ENCODE data around the gene UNC13B. TPM values are rescaled to one million over a fixed set of nuclear protein-coding genes. Genes with fewer than 3 reads are reported as not detected.
A peak's percentile ranks its signal among the peaks of the same experiment; 100 is the strongest.

UNC13B gene
- total RNA-seq, 4 donors from 2014 or later: 20.6 to 30.5 (median 25.3) TPM

DNA sequence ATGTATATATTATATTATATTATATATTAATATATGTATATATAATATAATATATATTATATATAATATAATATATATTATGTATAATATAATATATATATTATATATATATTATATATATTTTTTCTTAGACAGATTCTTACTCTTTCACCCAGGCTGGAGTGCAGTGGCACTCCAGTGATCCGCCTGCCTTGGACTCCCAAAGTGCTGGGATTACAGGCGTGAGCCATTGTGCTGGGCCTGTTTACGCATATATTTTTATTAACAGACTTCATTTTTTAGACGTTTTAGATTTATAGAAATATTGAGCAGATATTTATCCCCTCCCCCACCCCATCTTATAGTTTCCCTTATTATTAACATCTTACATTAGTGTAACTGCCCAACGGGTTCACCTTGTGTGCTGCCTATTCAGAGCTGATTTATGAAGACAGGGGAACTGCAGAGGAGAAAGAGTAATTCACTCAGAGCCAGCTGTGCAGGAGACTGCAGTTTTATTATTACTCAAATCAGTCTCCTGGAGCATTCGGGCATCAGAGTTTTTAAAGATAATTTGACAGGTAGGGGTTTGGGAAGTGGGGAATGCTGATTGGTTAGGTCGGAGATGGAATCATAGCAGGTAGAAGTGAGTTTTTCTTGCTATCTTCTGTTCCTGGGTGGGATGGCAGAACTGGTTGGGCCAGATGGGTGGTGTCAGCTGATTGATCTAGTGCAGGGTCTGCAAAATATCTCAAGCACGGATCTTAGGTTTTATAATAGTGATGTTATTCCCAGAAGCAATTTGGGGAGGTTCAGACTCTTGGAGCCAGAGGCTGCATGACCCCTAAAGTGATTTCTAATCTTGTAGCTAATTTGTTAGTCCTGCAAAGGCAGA is 93.4 kb downstream of the UNC13B start:
- TF ChIP-seq, protein P1, sequence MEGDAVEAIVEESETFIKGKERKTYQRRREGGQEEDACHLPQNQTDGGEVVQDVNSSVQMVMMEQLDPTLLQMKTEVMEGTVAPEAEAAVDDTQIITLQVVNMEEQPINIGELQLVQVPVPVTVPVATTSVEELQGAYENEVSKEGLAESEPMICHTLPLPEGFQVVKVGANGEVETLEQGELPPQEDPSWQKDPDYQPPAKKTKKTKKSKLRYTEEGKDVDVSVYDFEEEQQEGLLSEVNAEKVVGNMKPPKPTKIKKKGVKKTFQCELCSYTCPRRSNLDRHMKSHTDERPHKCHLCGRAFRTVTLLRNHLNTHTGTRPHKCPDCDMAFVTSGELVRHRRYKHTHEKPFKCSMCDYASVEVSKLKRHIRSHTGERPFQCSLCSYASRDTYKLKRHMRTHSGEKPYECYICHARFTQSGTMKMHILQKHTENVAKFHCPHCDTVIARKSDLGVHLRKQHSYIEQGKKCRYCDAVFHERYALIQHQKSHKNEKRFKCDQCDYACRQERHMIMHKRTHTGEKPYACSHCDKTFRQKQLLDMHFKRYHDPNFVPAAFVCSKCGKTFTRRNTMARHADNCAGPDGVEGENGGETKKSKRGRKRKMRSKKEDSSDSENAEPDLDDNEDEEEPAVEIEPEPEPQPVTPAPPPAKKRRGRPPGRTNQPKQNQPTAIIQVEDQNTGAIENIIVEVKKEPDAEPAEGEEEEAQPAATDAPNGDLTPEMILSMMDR (IDR thresholded peaks at IDR 0.05): no peak
- no peak for DNase-seq (ENCODE audit: low spot score)
- ATAC-seq (ENCODE audit: low FRiP score): no peak

DNA sequence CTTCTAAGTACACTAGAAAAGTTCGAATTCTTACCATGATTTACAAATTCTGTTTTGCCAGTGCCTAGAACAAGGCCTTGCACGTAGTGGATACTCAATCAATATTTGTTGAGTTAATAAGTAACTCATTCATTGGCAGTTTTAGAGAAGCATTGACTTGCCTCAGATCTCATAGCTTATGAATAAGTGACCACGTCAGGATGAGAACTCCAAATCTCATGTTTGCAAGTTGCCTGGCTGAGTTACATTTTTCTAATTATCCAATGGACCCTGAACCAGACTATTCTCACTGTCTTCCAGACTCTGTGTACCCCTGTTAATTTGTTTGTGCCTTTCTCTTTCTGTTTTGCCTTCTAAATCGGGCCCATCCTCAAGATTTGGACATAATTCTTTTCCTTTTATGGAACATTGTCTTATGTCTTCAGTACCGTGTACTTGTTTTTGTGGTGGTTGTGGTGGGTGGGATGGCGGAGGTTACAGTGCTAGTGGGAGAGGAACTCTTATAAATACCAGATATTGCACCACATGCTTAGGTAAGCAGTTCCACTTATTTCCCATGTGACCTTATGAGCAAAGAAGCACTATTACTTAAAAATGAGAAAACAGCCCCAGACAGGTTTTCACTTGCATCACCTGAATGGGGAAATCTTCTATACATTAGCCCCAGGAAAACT is 96.3 kb downstream of the UNC13B start:
- TF ChIP-seq, protein P1 (IDR thresholded peaks at IDR 0.05): no peak
- no peak for DNase-seq (ENCODE audit: low spot score)
- no peak for ATAC-seq (ENCODE audit: low FRiP score)

DNA sequence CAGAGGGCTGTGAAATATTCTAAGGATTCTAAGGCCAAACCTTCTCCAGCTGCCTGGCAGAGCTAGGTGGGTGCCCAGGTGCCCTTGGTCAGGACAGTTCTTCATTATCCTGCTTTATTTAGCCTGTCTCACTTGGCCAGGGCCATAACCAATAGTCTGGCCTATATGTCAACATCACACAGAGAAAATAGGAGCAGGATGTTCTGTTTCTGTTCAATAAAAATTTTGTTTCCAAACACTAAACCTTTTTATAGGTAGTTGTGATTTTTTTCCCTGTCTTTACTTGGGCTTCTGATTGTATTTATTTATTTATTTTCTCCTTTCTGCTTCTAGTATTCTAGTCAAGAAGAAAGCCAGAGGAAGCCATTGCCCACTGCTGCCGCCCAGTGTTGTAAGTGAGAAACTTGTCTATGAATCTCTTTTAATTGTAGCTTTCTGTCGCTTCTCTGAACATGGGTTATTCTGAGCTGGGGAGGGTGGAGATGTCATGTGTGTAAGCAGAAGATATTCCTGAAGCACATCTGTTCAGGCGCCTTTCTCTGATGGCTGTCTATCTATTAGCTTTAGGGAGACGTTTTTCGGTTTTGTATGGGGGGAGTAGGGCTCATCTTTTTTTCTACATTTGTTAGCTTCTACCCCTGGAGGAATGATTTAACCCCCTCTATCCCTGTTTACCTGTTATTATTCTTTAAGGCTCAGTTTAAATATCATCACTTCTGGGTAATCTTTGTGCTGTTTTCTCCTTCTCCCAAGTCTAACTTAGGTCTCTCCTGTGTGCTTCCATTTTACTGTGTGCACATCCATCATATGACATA is 97.1 kb downstream of the UNC13B start:
- TF ChIP-seq, protein P1 (IDR thresholded peaks at IDR 0.05): peak in 1 of 3 donors; percentile 18
- no peak for ATAC-seq (ENCODE audit: low FRiP score)
- peak; percentile 38 for DNase-seq (ENCODE audit: low spot score)

DNA sequence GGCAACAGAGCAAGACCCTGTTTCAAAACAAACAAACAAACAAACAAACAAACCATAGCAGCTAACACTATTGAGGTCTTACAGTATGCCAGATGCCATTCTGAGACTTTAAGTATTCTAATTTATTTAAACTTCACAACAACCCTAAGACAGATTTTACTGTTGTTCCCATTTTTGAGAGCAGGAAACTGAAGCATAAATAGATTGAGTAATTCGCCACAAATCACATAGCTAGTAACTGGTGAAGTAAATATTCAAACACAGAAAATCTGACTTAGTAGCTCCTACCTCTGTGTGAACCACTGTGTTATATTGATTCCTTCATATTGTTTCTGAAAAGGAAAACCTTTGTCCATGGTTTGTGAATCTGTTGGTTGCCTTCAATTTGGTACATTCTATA is 98.4 kb downstream of the UNC13B start:
- ATAC-seq (ENCODE audit: low FRiP score): no peak
- TF ChIP-seq, protein P1 (IDR thresholded peaks at IDR 0.05): no peak
- no peak for DNase-seq (ENCODE audit: low spot score)

DNA sequence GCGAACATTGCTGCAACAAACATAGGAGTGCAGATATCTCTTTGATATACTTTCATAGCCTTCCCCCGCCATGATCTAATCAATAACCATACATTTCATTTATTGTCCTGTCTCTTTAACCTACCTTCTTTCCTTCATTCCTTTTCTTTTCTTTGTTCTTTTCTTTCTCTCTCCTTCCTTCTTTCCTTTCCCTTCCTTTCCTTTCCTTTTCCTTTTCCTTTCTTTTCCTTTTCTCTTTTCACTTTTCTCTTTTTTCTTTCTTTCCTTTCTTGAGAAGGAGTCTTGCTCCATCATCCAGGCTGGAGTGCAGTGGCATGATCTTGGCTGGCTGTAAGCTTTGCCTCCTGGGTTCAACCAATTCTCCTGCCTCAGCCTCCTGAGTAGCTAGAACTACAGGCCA is 100.3 kb downstream of the UNC13B start:
- no peak for ATAC-seq (ENCODE audit: low FRiP score)
- DNase-seq (ENCODE audit: low spot score): no peak
- TF ChIP-seq, protein P1 (IDR thresholded peaks at IDR 0.05): no peak

DNA sequence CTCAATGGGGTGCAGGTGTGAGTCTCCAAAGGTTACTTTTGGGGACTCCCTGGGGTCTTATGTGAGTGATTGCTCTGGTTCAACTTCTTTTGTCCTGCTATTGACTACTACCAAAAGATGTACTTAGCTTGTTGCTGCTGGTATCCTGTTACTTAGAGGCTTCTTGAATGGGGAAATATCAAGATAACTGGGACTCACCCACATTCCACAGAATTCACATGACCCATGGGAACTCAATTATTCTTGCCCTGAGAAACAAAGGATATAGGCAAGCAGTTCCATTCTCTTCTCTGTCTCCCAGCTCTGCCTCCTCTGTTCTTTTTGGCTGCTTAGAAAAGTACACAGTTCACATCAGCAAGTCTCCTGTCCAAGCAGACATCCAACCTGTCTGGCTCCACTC is 105.9 kb downstream of the UNC13B start:
- TF ChIP-seq, protein P1 (IDR thresholded peaks at IDR 0.05): no peak
- no peak for DNase-seq (ENCODE audit: low spot score)
- no peak for ATAC-seq (ENCODE audit: low FRiP score)

All from omental fat pad (tissue), 4 donors.